GM12878 (cell line): Measurements from ENCODE around the gene PFKFB2. TPM values are rescaled to one million over a fixed set of nuclear protein-coding genes. Genes with fewer than 3 reads are reported as not detected.

Source experiments
- CBFB ChIP-seq: IDR thresholded peaks from 2 replicates; pipeline ENCODE4 v1.6.1; 2016; ENCODE audit warnings: antibody characterized with exemption, low read depth
- EED ChIP-seq: sonication (generic); IDR thresholded peaks from 2 replicates; pipeline ENCODE4 v1.6.1; 2016; ENCODE audit warnings: antibody characterized with exemption, low read depth
- EZH2 ChIP-seq: IDR thresholded peaks from 2 replicates; pipeline ENCODE4 v1.6.1; 2012; ENCODE audit warnings: low read depth, mild to moderate bottlenecking, control low read depth, inconsistent platforms, low read length, borderline replicate concordance; ENCODE audit not compliant: control insufficient read depth
- HDGF ChIP-seq: fragments of 450-650 bp; IDR thresholded peaks from 2 replicates; pipeline ENCODE4 v1.6.1; 2016; ENCODE audit warnings: antibody characterized with exemption
- KLF5 ChIP-seq: fragments of 450-650 bp; IDR thresholded peaks from 2 replicates; pipeline ENCODE4 v1.6.1; 2014; ENCODE audit warnings: mild to moderate bottlenecking; ENCODE audit not compliant: partially characterized antibody
- MTA3 ChIP-seq: IDR thresholded peaks from 2 replicates; pipeline ENCODE4 v1.6.1; 2012; ENCODE audit warnings: low read length, inconsistent platforms, borderline replicate concordance
- MYB ChIP-seq: fragments of 150-350 bp; IDR thresholded peaks from 2 replicates; pipeline ENCODE4 v1.6.1; 2014; ENCODE audit warnings: mild to moderate bottlenecking, low read depth, low read length, borderline replicate concordance
- NFYB ChIP-seq: IDR thresholded peaks from 2 replicates; pipeline ENCODE4 v1.6.1; 2011; ENCODE audit warnings: low read depth, mild to moderate bottlenecking, low read length, improper control_type of control experiment, moderate library complexity; ENCODE audit not compliant: insufficient read depth
- PAX5 ChIP-seq: IDR thresholded peaks from 2 replicates; pipeline ENCODE4 v1.6.1; 2011; ENCODE audit warnings: low read depth, low read length, borderline replicate concordance
- PML ChIP-seq: IDR thresholded peaks from 2 replicates; pipeline ENCODE4 v1.6.1; 2012; ENCODE audit warnings: low read length, inconsistent platforms
- POLR2AphosphoS2 ChIP-seq: IDR thresholded peaks from 2 replicates; pipeline ENCODE4 v1.6.1; 2011; ENCODE audit warnings: low read depth, mild to moderate bottlenecking, low read length, improper control_type of control experiment, moderate library complexity
- SMAD5 ChIP-seq: IDR thresholded peaks from 2 replicates; pipeline ENCODE4 v1.6.1; 2016; ENCODE audit warnings: antibody characterized with exemption, low read depth
- SMARCA5 ChIP-seq: fragments of 450-650 bp; IDR thresholded peaks from 2 replicates; pipeline ENCODE4 v1.6.1; 2017; ENCODE audit warnings: mild to moderate bottlenecking
- STAT3 ChIP-seq: IDR thresholded peaks from 2 replicates; pipeline ENCODE4 v1.6.1; 2011; ENCODE audit warnings: low read depth, low read length, improper control_type of control experiment
- TARDBP ChIP-seq: IDR thresholded peaks from 2 replicates; pipeline ENCODE4 v1.6.1; 2016; ENCODE audit warnings: borderline replicate concordance
- ZNF24 ChIP-seq: fragments of 450-650 bp; IDR thresholded peaks from 2 replicates; pipeline ENCODE4 v1.6.1; 2017; ENCODE audit warnings: antibody characterized with exemption, mild to moderate bottlenecking
- polyA plus RNA-seq, 11 experiments: library from polyadenylated mRNA; depleted of rRNA in 4 of 11; unstranded in 6 of 11; stranded (reverse) in 5 of 11; fragments of >200 nt; fragmentation: Nextera tagmentation in 4 of 11; fragmentation: Illumina TruSeq in 1 of 11; extraction: Ambion mirVana in 4 of 11; extraction: Trizol in 1 of 11; gene quantifications; 1 replicate in 1 of 11; 2 replicates in 10 of 11; pipeline versions ENCODE4 v1.2.1 to v1.2.3, GENCODE V29; 2011 to 2016; ENCODE audit warnings: inconsistent platforms in 2 of 11, missing spikeins in 2 of 11, low read depth in 1 of 11
- total RNA-seq, 4 experiments: library from RNA; depleted of rRNA in 3 of 4; stranded (reverse); fragments of >200 nt in 3 of 4; fragmentation: Illumina TruSeq in 1 of 4; extraction: Trizol in 1 of 4; gene quantifications; 2 replicates each; pipeline versions ENCODE4 v1.2.1 to v1.2.3, GENCODE V29; 2013 to 2021
- TF ChIP-seq, protein P1 (sequence below): fragments of 450-650 bp; IDR thresholded peaks from 2 replicates; pipeline ENCODE4 v1.6.1; 2017; ENCODE audit warnings: mild to moderate bottlenecking, low read depth, inconsistent platforms; ENCODE audit not compliant: poor library complexity, severe bottlenecking
- TF ChIP-seq, protein P2 (sequence below): IDR thresholded peaks from 2 replicates; pipeline ENCODE4 v1.6.1; 2012; ENCODE audit warnings: low read length, inconsistent platforms
- TF ChIP-seq, protein P3 (sequence below): fragments of 450-650 bp; formaldehyde crosslinking; IDR thresholded peaks from 2 replicates; pipeline ENCODE4 v1.4.0; 2020; ENCODE audit warnings: mild to moderate bottlenecking, moderate library complexity
- TF ChIP-seq, protein P4 (sequence below): fragments of 450-650 bp; formaldehyde crosslinking; IDR thresholded peaks from 2 replicates; pipeline ENCODE4 v1.4.0; 2022; ENCODE audit warnings: mild to moderate bottlenecking, moderate library complexity

Gene PFKFB2
- total and polyA plus RNA-seq, 10 of the 15 experiments (the other 5 are each of a cell fraction or from before 2014, with no cell fraction given) = 0.40 to 1.3 (median 1.0) TPM

DNA sequence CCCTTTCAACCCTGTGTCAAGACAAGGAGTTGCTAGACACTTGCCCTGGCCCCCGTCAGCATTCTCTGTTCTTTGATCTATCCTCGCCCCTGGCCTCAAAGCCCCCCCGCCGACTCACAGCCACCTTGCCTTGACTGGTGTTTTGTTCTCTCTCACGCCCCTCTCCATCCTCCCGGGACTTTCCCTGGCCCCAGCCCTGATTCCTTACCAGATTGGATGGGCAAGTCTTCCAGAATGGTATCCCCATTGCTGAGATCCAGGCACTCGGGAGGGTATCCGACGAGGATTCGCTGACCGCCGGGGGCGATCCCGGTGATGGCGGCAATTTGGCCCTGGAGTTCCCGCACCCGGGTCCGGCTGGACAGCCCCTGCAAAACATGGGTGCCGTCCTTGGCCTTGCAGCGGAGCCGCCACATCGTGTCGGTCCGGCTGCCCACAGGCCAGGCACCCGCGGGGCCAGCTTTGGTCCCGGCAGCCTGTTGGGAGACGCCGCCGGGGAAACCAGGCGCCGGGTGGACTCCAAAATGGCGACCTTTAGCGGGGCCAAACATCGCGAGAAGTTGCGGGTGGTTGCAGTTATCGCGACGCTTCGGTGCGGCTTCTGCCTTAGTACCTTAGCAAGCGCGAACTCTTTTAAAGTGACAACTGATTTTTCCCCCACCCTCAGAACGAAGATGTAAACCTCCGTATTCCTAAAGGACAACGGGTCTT, 2.4 kb upstream of the PFKFB2 start (continued):
- no peak for TF ChIP-seq KLF5
- TF ChIP-seq, protein P1, sequence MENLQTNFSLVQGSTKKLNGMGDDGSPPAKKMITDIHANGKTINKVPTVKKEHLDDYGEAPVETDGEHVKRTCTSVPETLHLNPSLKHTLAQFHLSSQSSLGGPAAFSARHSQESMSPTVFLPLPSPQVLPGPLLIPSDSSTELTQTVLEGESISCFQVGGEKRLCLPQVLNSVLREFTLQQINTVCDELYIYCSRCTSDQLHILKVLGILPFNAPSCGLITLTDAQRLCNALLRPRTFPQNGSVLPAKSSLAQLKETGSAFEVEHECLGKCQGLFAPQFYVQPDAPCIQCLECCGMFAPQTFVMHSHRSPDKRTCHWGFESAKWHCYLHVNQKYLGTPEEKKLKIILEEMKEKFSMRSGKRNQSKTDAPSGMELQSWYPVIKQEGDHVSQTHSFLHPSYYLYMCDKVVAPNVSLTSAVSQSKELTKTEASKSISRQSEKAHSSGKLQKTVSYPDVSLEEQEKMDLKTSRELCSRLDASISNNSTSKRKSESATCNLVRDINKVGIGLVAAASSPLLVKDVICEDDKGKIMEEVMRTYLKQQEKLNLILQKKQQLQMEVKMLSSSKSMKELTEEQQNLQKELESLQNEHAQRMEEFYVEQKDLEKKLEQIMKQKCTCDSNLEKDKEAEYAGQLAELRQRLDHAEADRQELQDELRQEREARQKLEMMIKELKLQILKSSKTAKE = no peak
- no peak for TF ChIP-seq MTA3
- TF ChIP-seq TARDBP = no peak
- no peak for TF ChIP-seq EED
- TF ChIP-seq ZNF24 = no peak
- TF ChIP-seq STAT3 = no peak
- TF ChIP-seq PAX5 = peak; percentile 65
- TF ChIP-seq MYB = no peak
- TF ChIP-seq EZH2 = no peak
- no peak for TF ChIP-seq SMARCA5
- no peak for TF ChIP-seq POLR2AphosphoS2
- no peak for TF ChIP-seq PML
- no peak for TF ChIP-seq NFYB
- TF ChIP-seq, protein P2, sequence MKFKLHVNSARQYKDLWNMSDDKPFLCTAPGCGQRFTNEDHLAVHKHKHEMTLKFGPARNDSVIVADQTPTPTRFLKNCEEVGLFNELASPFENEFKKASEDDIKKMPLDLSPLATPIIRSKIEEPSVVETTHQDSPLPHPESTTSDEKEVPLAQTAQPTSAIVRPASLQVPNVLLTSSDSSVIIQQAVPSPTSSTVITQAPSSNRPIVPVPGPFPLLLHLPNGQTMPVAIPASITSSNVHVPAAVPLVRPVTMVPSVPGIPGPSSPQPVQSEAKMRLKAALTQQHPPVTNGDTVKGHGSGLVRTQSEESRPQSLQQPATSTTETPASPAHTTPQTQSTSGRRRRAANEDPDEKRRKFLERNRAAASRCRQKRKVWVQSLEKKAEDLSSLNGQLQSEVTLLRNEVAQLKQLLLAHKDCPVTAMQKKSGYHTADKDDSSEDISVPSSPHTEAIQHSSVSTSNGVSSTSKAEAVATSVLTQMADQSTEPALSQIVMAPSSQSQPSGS = no peak
- peak; percentile 69; the same call in 1 of the 2 replicates for TF ChIP-seq CBFB
- TF ChIP-seq HDGF = no peak
- no peak for TF ChIP-seq SMAD5
- TF ChIP-seq, protein P3, sequence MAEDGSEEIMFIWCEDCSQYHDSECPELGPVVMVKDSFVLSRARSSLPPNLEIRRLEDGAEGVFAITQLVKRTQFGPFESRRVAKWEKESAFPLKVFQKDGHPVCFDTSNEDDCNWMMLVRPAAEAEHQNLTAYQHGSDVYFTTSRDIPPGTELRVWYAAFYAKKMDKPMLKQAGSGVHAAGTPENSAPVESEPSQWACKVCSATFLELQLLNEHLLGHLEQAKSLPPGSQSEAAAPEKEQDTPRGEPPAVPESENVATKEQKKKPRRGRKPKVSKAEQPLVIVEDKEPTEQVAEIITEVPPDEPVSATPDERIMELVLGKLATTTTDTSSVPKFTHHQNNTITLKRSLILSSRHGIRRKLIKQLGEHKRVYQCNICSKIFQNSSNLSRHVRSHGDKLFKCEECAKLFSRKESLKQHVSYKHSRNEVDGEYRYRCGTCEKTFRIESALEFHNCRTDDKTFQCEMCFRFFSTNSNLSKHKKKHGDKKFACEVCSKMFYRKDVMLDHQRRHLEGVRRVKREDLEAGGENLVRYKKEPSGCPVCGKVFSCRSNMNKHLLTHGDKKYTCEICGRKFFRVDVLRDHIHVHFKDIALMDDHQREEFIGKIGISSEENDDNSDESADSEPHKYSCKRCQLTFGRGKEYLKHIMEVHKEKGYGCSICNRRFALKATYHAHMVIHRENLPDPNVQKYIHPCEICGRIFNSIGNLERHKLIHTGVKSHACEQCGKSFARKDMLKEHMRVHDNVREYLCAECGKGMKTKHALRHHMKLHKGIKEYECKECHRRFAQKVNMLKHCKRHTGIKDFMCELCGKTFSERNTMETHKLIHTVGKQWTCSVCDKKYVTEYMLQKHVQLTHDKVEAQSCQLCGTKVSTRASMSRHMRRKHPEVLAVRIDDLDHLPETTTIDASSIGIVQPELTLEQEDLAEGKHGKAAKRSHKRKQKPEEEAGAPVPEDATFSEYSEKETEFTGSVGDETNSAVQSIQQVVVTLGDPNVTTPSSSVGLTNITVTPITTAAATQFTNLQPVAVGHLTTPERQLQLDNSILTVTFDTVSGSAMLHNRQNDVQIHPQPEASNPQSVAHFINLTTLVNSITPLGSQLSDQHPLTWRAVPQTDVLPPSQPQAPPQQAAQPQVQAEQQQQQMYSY = no peak
- TF ChIP-seq, protein P4, sequence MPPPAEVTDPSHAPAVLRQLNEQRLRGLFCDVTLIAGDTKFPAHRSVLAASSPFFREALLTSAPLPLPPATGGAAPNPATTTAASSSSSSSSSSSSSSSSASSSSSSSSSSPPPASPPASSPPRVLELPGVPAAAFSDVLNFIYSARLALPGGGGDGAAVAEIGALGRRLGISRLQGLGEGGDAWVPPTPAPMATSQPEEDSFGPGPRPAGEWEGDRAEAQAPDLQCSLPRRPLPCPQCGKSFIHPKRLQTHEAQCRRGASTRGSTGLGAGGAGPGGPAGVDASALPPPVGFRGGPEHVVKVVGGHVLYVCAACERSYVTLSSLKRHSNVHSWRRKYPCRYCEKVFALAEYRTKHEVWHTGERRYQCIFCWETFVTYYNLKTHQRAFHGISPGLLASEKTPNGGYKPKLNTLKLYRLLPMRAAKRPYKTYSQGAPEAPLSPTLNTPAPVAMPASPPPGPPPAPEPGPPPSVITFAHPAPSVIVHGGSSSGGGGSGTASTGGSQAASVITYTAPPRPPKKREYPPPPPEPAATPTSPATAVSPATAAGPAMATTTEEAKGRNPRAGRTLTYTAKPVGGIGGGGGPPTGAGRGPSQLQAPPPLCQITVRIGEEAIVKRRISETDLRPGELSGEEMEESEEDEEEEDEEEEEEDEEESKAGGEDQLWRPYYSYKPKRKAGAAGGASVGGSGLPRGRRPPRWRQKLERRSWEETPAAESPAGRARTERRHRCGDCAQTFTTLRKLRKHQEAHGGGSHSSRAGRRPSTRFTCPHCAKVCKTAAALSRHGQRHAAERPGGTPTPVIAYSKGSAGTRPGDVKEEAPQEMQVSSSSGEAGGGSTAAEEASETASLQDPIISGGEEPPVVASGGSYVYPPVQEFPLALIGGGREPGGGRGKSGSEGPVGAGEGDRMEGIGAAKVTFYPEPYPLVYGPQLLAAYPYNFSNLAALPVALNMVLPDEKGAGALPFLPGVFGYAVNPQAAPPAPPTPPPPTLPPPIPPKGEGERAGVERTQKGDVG (CRISPR knock-in tag) = no peak
